ENCODE measurements around the gene CDH12.

DNA sequence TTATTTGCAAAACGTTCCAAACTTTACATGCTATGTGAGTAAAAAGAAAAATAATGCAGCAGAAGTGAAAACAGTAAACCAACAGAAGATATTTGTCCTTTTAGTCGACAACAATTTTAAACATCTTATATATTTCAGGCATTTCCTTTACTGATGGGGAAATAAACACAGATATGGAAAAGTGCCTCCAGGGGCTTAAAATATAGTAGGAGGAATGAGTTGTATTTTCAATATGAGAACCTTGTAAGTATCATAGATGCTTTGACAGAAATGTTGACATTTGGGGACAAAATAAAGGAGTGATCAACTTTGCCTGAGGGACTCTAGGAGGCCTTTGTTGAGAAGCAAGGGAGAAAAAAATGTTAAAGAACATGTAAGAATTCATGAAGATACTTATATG lies 1043.5 kb downstream of the CDH12 start:
- TF ChIP-seq, protein P1, sequence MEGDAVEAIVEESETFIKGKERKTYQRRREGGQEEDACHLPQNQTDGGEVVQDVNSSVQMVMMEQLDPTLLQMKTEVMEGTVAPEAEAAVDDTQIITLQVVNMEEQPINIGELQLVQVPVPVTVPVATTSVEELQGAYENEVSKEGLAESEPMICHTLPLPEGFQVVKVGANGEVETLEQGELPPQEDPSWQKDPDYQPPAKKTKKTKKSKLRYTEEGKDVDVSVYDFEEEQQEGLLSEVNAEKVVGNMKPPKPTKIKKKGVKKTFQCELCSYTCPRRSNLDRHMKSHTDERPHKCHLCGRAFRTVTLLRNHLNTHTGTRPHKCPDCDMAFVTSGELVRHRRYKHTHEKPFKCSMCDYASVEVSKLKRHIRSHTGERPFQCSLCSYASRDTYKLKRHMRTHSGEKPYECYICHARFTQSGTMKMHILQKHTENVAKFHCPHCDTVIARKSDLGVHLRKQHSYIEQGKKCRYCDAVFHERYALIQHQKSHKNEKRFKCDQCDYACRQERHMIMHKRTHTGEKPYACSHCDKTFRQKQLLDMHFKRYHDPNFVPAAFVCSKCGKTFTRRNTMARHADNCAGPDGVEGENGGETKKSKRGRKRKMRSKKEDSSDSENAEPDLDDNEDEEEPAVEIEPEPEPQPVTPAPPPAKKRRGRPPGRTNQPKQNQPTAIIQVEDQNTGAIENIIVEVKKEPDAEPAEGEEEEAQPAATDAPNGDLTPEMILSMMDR (IDR thresholded peaks at IDR 0.05) = no peak
- TF ChIP-seq POLR2A (IDR thresholded peaks at IDR 0.05) = no peak

Measured in suprapubic skin (tissue), 3 donors.